ENCODE measurements around the gene UNK. TPM values are rescaled to one million over a fixed set of nuclear protein-coding genes. Genes with fewer than 3 reads are reported as not detected.

UNK gene
- total RNA-seq, 2 donors from 2014 or later: 18.4 to 59.7 TPM

DNA sequence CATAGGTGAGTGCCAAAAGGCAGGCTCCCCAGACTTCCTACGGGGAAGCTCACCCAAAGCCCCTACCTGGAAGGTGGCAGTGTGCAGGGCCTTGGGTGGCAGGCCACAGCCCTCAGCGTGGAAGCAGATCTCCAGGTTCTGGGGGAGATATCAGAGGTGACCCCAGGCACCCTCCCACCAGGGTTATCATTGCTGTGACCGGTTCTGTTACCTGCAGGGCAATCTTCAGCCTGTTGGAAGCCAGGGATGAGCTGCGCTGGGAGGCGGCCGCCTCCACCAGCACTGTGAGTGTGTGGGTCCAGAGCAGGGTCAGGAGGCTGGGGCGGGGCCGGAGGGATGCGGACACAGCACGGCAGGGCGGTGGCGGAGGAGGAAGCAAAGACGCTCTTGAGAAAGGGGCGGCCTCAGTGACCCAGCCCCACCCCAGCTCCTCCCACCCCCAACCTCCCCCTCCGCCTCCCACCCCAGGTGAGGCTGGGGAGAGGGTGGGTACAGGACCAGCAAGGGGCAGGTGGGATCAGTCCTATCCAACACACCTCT, 46.5 kb downstream of the UNK start:
- H3K36me3 ChIP-seq (replicated peaks in 1 of 2; ENCODE audit: insufficient read depth in 1 of 2, low read depth in 2 of 2): no peaks in the 10 kb centered on the region
- no peak overlapping the region for H3K4me3 ChIP-seq
- ATAC-seq (no peak), DNase-seq (no peak)
- H3K9me3 ChIP-seq: no peaks in the 10 kb centered on the region
- peaks cover 18% of the 10 kb centered on the region for H3K4me1 ChIP-seq
- intact Hi-C loops (cut with DNase I): no loop called here
- 93 to 94% methylated on average over 12 to 14 of the region's 15 CpGs for WGBS, 2 donors
- TF ChIP-seq, protein P1, sequence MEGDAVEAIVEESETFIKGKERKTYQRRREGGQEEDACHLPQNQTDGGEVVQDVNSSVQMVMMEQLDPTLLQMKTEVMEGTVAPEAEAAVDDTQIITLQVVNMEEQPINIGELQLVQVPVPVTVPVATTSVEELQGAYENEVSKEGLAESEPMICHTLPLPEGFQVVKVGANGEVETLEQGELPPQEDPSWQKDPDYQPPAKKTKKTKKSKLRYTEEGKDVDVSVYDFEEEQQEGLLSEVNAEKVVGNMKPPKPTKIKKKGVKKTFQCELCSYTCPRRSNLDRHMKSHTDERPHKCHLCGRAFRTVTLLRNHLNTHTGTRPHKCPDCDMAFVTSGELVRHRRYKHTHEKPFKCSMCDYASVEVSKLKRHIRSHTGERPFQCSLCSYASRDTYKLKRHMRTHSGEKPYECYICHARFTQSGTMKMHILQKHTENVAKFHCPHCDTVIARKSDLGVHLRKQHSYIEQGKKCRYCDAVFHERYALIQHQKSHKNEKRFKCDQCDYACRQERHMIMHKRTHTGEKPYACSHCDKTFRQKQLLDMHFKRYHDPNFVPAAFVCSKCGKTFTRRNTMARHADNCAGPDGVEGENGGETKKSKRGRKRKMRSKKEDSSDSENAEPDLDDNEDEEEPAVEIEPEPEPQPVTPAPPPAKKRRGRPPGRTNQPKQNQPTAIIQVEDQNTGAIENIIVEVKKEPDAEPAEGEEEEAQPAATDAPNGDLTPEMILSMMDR (IDR thresholded peaks at IDR 0.05): no peak
- no peak for TF ChIP-seq POLR2A (IDR thresholded peaks at IDR 0.05)
- H3K27me3 ChIP-seq: no peaks in the 10 kb centered on the region
- H3K27ac ChIP-seq: no peak overlapping the region

DNA sequence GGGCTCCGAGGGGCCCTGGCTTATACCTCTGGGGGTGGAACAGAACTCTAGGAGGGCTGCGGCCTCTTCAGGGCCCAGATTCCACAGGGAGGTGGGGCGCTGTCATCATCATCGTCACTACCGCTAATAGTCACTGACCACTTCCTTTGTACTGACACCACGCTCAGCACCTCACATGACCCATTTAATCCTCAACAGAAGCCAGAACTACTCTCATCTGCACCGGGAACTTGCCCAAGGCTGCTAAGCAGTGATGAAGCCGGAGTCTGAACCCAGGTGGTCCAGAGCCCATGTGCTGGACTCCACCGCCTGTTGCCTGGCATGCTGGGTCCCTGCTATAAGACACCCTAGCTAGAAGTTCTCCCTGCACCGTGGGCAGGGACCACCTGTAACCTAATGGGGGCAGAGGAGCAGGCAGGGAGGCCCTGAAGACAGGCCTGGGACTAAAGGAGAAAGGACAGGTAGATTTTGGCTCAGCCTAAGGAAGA, 47.6 kb downstream of the UNK start:
- DNase-seq (peak in 2 of 4 donors; percentile 10 to 68), ATAC-seq (no peak)
- Histone ChIP-seq H3K4me3 (no peak overlapping the region), H3K27ac (peak overlapping the region in 2 of 4 donors; percentile 40 to 44), H3K4me1 (peaks cover 13% of the 10 kb centered on the region), H3K27me3 (no peaks in the 10 kb centered on the region), H3K9me3 (no peaks in the 10 kb centered on the region), H3K36me3 (replicated peaks in 1 of 2; ENCODE audit: insufficient read depth in 1 of 2, low read depth in 2 of 2) (no peaks in the 10 kb centered on the region)
- intact Hi-C loops (cut with DNase I): no loop called here
- TF ChIP-seq, protein P1 (IDR thresholded peaks at IDR 0.05): no peak
- no peak for TF ChIP-seq POLR2A (IDR thresholded peaks at IDR 0.05)
- WGBS, 2 donors: 80% methylated on average over 10 of the region's 10 CpGs

DNA sequence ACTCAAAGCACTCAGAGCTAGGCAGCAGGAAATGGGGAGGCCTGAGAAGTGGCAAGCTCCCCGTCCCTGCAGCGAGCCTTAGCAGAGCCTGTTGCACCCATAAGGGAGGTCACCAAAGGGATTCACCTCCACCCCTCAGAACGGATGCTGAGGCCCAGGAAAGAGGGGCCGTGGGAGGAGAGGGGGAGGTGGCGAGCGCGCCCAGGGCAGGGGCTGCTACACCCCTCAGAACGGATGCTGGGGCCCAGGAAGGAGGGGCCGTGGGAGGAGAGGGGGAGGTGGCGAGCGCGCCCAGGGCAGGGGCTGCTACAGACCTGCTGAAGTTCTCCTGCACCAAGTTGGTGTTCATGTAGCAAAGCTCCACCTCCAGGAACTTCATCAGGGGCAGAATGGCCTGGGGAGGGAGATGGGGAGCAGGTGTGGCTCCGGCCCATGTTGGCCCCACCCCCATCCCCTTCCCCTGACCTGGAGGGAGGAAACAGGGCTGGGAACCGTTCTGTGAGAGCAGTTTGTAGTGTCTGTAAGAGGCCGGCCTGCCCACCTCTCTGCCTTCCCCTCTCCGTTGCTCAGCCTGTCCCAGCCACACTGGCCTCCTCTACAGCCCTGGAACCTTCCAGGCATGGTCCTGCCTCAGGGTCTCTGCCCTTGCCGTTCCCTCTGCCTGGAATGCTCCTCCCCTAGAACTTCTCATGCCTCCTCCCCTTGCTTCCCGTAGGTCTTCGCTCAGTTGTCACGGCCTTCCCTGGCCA, 48.2 kb downstream of the UNK start:
- Histone ChIP-seq H3K4me3 (no peak overlapping the region), H3K27ac (peak overlapping the region in 2 of 4 donors; percentile 33 to 40), H3K27me3 (no peaks in the 10 kb centered on the region), H3K36me3 (replicated peaks in 1 of 2; ENCODE audit: insufficient read depth in 1 of 2, low read depth in 2 of 2) (no peaks in the 10 kb centered on the region), H3K4me1 (peaks cover 7% of the 10 kb centered on the region), H3K9me3 (no peaks in the 10 kb centered on the region)
- ATAC-seq (no peak), DNase-seq (no peak)
- TF ChIP-seq, protein P1 (IDR thresholded peaks at IDR 0.05): no peak
- TF ChIP-seq POLR2A (IDR thresholded peaks at IDR 0.05): no peak
- WGBS, 2 donors: 64 to 75% methylated on average over 15 to 20 of the region's 20 CpGs
- intact Hi-C loops (cut with DNase I): no loop called here

DNA sequence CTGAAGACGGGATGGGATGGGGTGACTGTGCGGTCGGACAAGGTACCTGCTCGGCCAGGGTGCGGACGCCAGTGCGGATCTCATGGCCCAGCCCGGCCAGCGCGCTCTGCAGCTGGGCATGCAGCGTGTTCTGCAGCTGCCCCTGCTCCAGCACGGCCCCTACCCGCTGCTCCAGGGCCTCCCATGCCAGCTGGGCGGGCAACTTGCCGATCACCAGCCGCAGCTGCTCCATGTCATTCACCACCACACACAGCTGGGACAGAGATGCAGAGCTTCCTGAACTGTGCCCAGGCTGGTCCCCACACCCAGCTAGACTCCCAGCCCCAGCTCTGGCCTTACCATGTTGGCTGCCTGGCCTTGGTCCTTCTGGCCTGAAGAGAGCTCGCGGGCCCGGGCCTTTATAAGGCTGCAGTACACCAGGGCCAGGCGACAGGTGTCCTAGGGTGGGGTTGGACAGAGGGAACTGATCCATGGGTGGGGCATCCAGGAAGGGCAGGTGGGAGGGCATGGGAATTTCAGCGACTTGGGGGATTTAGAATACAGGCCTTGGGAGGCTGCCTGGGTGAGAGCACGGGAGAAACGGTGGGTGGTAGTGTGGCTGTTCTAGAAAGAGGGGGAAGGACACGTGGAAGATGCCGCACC, 49.8 kb downstream of the UNK start:
- 83 to 94% methylated on average over 14 to 25 of the region's 25 CpGs for WGBS, 2 donors
- H3K27me3 ChIP-seq: no peaks in the 10 kb centered on the region
- intact Hi-C loops (cut with DNase I): no loop called here
- H3K27ac ChIP-seq: no peak overlapping the region
- no peaks in the 10 kb centered on the region for H3K9me3 ChIP-seq
- ATAC-seq (no peak), DNase-seq (no peak)
- H3K4me1 ChIP-seq: no peaks in the 10 kb centered on the region
- TF ChIP-seq POLR2A (IDR thresholded peaks at IDR 0.05): no peak
- TF ChIP-seq, protein P1 (IDR thresholded peaks at IDR 0.05): no peak
- H3K4me3 ChIP-seq: no peak overlapping the region
- H3K36me3 ChIP-seq (replicated peaks in 1 of 2; ENCODE audit: insufficient read depth in 1 of 2, low read depth in 2 of 2): no peaks in the 10 kb centered on the region
